HG03575 (cell line): ENCODE data around the gene ACP1.

ENCODE experiments used
- ATAC-seq: cut with Tn5 transposase; IDR thresholded peaks from one replicate; pipeline ENCODE4 v1.9.1; 2021; ENCODE audit not compliant: unreplicated experiment, insufficient number of reproducible peaks, low FRiP score; ENCODE audit errors: extremely low read depth

Gene ACP1

GRCh38 chr2:252001-252602 is 12.6 kb upstream of the ACP1 start:
- no peak for ATAC-seq

GRCh38 chr2:253202-253638 is 11.5 kb upstream of the ACP1 start:
- no peak for ATAC-seq

GRCh38 chr2:254241-254640 is 10.5 kb upstream of the ACP1 start:
- no peak for ATAC-seq

GRCh38 chr2:255195-255594 is 9.6 kb upstream of the ACP1 start:
- no peak for ATAC-seq

GRCh38 chr2:256094-256493 is 8.7 kb upstream of the ACP1 start:
- no peak for ATAC-seq

GRCh38 chr2:257429-257828 is 7.3 kb upstream of the ACP1 start:
- ATAC-seq, result no peak

GRCh38 chr2:257842-258241 is 6.9 kb upstream of the ACP1 start:
- ATAC-seq, result no peak

- ATAC-seq, result no peak
Observed at GRCh38 chr2:258933-259332, 5.8 kb upstream of the ACP1 start.

- no peak for ATAC-seq
Observed at GRCh38 chr2:259789-260331, 4.9 kb upstream of the ACP1 start.

GRCh38 chr2:260507-261161 is 4.1 kb upstream of the ACP1 start:
- no peak for ATAC-seq

GRCh38 chr2:262117-262516 is 2.6 kb upstream of the ACP1 start:
- no peak for ATAC-seq

- ATAC-seq, result no peak
Observed at GRCh38 chr2:263022-263738, 1.6 kb upstream of the ACP1 start.

GRCh38 chr2:263774-264492 is 814 bp upstream of the ACP1 start, which contains the start of gene SH3YL1:
Gene SH3YL1 (minus strand): TSS chr2:264032. CDS start chr2:263984, 48 bp downstream.
- no peak for ATAC-seq

GRCh38 chr2:268323-268722 is 3.6 kb downstream of the ACP1 start:
- ATAC-seq, result no peak

- ATAC-seq, result no peak
Observed at GRCh38 chr2:269356-270030, 4.7 kb downstream of the ACP1 start.

GRCh38 chr2:270861-271260 is 6.1 kb downstream of the ACP1 start:
- ATAC-seq, result no peak

GRCh38 chr2:271917-272316 is 7.2 kb downstream of the ACP1 start:
- no peak for ATAC-seq

GRCh38 chr2:273333-273732 is 8.6 kb downstream of the ACP1 start:
- no peak for ATAC-seq

GRCh38 chr2:274503-274902 is 9.8 kb downstream of the ACP1 start:
- no peak for ATAC-seq
